ENCODE data around the gene EXOC4. TPM values are rescaled to one million over a fixed set of nuclear protein-coding genes. Genes with fewer than 3 reads are reported as not detected.

Gene EXOC4
- total RNA-seq, 3 donors from 2014 or later = 63.9 to 90.2 (median 89.5) TPM

GRCh38 chr7:133625046-133625445, 372.2 kb downstream of the EXOC4 start:
- no peak overlapping the region for H3K4me3 ChIP-seq
- no peaks in the 10 kb centered on the region for H3K9me3 ChIP-seq
- no peaks in the 10 kb centered on the region for H3K4me1 ChIP-seq (ENCODE audit: low read depth)
- TF ChIP-seq CTCF (IDR thresholded peaks at IDR 0.05) = no peak
- intact Hi-C loops (cut with DNase I, micrococcal nuclease) = no loop called here
- ATAC-seq (no peak), DNase-seq (no peak)
- H3K36me3 ChIP-seq (ENCODE audit: low read depth) = no peaks in the 10 kb centered on the region

GRCh38 chr7:133629701-133630100, 376.8 kb downstream of the EXOC4 start:
- DNase-seq = no peak
- Histone ChIP-seq H3K36me3 (ENCODE audit: low read depth) (no peaks in the 10 kb centered on the region), H3K4me3 (no peak overlapping the region), H3K9me3 (no peaks in the 10 kb centered on the region), H3K4me1 (ENCODE audit: low read depth) (no peaks in the 10 kb centered on the region)
- intact Hi-C loops (cut with DNase I, micrococcal nuclease) = no loop called here
- no peak for TF ChIP-seq CTCF (IDR thresholded peaks at IDR 0.05)
- no peak for ATAC-seq

- no peaks in the 10 kb centered on the region for H3K9me3 ChIP-seq
- intact Hi-C loops (cut with DNase I, micrococcal nuclease) = no loop called here
Measured at GRCh38 chr7:133633055-133633454, 380.2 kb downstream of the EXOC4 start.

GRCh38 chr7:133635541-133635940, 382.7 kb downstream of the EXOC4 start:
- Histone ChIP-seq H3K4me3 (no peak overlapping the region), H3K36me3 (ENCODE audit: low read depth) (no peaks in the 10 kb centered on the region), H3K4me1 (ENCODE audit: low read depth) (no peaks in the 10 kb centered on the region), H3K9me3 (no peaks in the 10 kb centered on the region)
- intact Hi-C loops (cut with DNase I, micrococcal nuclease) = no loop called here
- DNase-seq (no peak), ATAC-seq (no peak)
- no peak for TF ChIP-seq CTCF (IDR thresholded peaks at IDR 0.05)

More at GRCh38 chr7:133633055-133633454, 380.2 kb downstream of the EXOC4 start:
- TF ChIP-seq CTCF (IDR thresholded peaks at IDR 0.05) = no peak
- H3K4me3 ChIP-seq = no peak overlapping the region
- ATAC-seq (no peak), DNase-seq (no peak)
- no peaks in the 10 kb centered on the region for H3K4me1 ChIP-seq (ENCODE audit: low read depth)
- H3K36me3 ChIP-seq (ENCODE audit: low read depth) = no peaks in the 10 kb centered on the region

GRCh38 chr7:133638857-133639256, 386.0 kb downstream of the EXOC4 start:
- no peaks in the 10 kb centered on the region for H3K9me3 ChIP-seq
- no peak for ATAC-seq
- intact Hi-C loops (cut with DNase I, micrococcal nuclease) = no loop called here

More at GRCh38 chr7:133638857-133639256, 386.0 kb downstream of the EXOC4 start:
- Histone ChIP-seq H3K4me3 (no peak overlapping the region), H3K36me3 (ENCODE audit: low read depth) (no peaks in the 10 kb centered on the region), H3K4me1 (ENCODE audit: low read depth) (no peaks in the 10 kb centered on the region)
- TF ChIP-seq CTCF (IDR thresholded peaks at IDR 0.05) = no peak
- no peak for DNase-seq

Data from mucosa of descending colon (tissue), 3 donors.